ENCODE measurements around the gene KCNH2.

The KCNH2 gene

GRCh38 chr7:150973571-150974451 is 4.3 kb downstream of the KCNH2 start:
- no peak for DNase-seq

DNA sequence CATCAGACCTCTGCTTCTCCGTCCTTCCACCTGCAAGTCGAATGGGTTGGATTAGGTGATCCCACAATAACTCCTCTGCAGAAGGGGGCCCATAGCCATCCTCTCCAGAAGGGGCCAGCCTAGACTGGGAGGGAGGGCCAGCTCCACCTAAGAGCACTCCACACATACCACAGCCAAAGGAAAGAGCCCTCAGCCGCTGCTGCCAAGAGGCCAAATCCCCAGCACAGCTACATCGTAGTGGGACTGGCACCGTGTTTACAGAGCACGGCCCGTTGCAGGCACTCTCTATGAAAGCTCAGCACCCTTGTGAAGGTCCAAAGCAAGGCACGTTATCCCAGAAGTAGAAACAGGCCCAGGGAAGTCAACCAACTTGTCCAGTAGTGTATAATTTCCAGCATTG is 5.4 kb downstream of the KCNH2 start:
- no peak for DNase-seq

GRCh38 chr7:150972023-150972468 is 6.1 kb downstream of the KCNH2 start:
- DNase-seq, result no peak

DNA sequence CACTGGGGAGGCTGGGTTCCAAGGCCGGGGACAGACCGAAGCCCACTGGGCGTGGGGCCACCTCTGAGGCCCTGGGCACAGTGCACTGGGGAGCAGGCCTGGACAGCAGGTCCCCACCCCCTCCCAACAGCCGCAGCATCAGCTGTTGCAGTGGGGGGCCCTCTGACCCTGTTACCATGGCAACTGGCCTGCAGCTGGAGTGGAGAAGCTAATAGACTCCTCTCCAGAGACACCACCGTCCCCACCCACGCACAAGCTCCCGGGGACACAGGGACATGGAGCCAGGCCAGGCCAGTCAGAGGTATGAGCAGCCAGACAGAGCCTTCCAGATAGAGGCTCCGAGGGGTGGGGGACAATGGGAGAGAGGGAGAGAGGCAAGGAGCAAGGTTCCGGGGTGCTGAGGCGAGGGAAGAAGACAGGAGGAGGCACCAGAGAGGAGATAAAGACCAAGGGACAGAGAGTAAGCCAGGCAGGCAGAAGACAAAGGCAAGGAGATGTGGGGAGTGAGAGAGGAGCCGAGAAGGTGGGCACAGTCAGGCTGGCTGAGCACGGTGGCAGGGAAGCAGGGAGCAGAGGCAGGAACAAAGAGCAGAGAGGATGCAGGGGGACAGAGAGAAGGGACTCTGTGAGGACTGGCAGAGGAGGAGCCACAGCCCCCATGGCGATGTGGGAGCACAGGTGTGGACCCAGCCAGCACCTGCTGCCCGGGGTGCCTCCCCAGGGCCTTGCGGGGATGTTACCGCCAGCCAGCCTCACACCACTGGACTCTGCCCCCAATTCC is 6.7 kb downstream of the KCNH2 start:
- DNase-seq, result no peak

GRCh38 chr7:150970424-150970823 is 7.7 kb downstream of the KCNH2 start:
- DNase-seq, result no peak

GRCh38 chr7:150969475-150969874 is 8.6 kb downstream of the KCNH2 start:
- no peak for DNase-seq

- no peak for DNase-seq
These were observed 9.3 kb downstream of the KCNH2 start for GRCh38 chr7:150968734-150969372.

DNA sequence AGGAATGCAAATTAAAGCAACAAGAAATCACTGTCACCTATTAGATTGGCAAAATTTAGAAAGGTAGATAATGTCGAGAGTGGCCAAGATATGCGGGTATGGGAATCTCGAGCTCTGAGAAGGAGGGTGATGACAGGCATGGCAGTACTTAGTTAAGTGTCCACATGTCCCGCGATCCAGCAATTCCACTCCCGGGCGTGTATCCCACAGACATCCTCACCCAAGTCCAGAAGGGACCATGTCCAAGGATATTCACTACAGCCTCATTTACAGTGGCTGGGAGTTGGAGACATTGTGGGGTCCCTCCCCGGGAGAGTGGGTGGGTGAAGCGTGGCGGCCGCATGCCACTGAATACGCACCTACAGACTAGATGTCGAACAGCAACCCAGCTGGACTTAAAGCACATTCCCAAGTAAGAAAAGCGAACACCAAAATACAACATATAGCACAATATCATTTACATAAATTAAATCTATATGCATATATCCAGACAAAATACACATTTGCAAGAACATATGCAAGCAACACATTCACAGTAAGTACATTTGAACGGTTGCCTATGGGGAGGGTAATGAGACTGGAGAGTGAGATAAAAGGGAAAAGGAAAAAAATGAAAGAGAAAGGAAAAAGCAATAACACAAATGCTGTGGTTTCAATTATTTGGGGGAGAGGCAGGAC is 9.9 kb downstream of the KCNH2 start:
- DNase-seq, result no peak

GRCh38 chr7:150967349-150967748 is 10.8 kb downstream of the KCNH2 start:
- no peak for DNase-seq

DNA sequence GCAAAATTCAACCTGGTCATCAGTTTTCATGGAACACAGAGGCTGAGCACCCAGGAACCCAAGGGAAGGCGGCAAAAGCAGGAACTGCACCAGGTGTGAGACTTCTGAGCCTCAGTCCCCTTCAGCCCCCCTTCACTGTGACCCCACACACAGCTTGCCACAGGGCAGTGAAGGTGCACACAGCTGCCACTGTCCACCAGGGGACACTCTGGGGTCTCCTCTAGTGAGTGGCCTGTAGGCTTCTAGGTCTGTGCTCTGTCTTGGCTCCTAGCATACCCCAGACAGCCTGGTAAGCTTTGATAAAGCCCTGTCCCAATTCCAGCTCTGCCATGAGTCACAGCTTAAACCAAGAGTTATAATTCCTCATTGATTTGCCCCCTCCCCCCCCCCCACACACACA is 12.1 kb downstream of the KCNH2 start:
- no peak for DNase-seq

GRCh38 chr7:150965273-150965830 is 12.8 kb downstream of the KCNH2 start:
- DNase-seq, result no peak

DNA sequence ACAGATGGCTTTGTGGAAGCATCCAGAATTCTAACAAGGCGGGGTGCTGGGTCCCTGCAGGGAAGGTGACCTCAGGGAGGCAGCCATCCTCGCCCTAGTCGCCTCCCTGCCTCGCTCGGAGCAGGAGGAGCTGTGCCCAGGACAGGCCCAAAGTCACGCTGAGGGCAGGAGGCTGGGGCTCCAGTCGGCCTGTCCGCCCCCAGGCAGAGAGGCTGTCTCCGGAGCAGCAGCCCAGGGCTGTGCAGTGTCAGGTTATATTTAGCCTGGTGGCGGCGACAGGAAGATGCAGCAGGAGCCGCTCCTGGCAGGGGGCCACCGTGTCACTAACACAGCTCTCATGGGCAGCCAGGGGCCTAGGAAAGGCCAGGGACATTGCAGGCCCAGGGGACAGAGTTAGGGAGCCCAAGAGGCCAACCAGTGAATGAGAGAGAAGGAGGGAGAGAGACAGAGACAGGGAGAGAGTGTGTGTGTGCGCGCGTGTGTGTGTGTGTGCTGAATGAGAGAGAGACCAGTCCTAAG is 13.5 kb downstream of the KCNH2 start:
- no peak for DNase-seq

GRCh38 chr7:150963707-150964559 is 14.2 kb downstream of the KCNH2 start:
- DNase-seq, result no peak

DNA sequence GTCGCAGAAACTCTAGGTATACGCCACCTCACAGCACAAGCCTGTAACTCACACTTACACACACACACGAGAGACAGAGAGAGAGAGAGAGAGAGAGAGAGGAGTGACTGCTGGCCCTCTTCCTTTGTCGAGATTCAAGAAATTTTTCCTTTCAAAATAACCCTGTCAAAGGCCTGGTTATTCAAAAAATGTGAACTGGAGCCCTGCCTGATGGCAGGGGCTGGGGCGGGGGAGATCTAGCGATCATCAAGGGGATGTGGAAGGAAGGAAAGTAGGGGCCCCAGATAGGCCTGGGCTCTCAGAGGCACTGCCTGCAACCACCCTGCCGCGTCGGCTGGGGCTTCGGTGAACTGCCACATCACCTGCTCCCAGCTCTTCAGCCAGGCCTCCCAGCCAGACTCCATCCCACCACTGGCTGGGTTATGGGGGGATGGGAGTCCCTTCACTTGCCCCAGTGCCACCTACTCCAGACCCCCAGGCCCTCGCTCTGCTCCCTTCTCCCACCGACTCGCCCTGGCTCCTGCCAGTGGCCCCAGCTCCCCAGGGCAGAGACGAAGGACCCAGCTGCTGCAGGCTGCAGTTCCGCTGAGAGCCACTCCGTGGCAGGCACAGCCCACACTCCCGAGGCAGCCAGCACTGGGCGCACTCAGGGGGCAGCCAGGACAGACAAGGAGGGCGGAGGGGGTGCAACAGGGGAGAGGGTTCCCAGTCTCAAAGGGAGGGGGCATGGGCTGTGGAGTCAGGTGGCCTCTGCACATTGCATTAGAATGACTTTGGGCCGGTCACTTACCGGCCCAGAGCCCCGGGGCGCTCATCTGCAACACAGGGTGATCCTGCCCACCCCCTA is 15.3 kb downstream of the KCNH2 start:
- DNase-seq, result peak; percentile 78

- DNase-seq, result no peak
These were observed 15.9 kb downstream of the KCNH2 start for GRCh38 chr7:150962290-150962552.

- DNase-seq, result no peak
These were observed 16.4 kb downstream of the KCNH2 start for GRCh38 chr7:150961510-150962289.

- no peak for DNase-seq
These were observed 18.1 kb downstream of the KCNH2 start for GRCh38 chr7:150959739-150960734.

DNA sequence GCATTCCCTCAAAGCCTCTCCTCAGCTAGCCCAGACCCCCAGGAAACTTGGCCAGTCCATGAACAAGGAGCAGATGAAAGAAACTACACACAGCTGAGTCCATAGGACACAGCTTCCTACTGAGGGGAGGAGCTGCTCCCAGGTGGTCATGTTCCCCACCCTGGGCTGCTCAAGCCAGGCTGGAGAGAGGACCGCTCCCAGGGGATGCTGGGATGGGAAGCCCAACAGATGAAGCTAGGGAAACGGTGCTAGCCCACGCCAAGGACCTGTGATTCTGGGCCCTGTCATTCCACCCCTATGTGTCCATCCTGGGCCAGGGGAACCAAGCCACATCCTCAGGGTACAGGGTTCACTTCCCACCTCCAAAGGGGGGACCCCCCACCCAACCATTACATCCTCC is 19.0 kb downstream of the KCNH2 start:
- DNase-seq, result no peak

DNA sequence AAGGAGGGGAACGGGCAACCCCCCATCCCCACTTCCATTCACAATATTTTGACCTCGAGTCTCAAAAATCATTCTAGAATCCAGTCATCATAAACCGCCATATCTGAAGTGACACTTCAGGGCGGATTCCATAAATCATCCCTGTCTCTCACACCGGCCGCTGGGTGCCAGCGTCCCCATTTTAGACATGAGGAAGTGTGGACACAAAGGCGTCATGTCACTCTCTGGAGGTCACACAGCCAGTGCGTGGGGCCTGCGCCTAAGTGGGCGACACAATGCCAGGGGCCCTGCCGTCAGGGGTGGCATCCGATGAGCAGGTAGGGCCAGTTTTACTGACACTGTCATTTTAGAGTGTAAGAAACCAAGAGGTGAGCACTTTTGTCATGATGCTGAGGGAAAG is 19.5 kb downstream of the KCNH2 start:
- no peak for DNase-seq

Measured in activated CD8-positive, alpha-beta memory T cell treated with anti-CD3 and anti-CD28 coated beads, Interleukin-2, amount 50 U/mL, for 48 hours (primary cell).